Right lobe of liver (tissue), 6 donors: ENCODE measurements around the gene NRCAM. TPM values are rescaled to one million over a fixed set of nuclear protein-coding genes. Genes with fewer than 3 reads are reported as not detected.

Experiments
- ATAC-seq, 4 donors: fragments of 200-7000 bp; cut with Tn5 transposase; one replicate each; pipeline ENCODE4 v1.9.1; 2020; ENCODE audit warnings: mild to moderate bottlenecking in 4 of 4, moderate library complexity in 4 of 4
- DNase-seq, 3 donors: peaks; one replicate each; pipeline ENCODE4 v3.0.0-alpha.2; 2020
- H3K27ac ChIP-seq, 3 donors: fragments of 200-600 bp; one replicate each; pipeline ENCODE4 v1.8.0; 2022
- H3K27me3 ChIP-seq, 2 donors: fragments of 200-600 bp; one replicate each; pipeline ENCODE4 v1.8.0; 2022
- H3K36me3 ChIP-seq, 4 donors: fragments of 200-600 bp; sonication (generic) in 1 of 4; one replicate each; pipeline versions ENCODE4 v1.5.1 to v1.8.0; 2017 to 2022; ENCODE audit warnings: control low read depth in 1 of 4
- H3K4me1 ChIP-seq, 4 donors: fragments of 200-600 bp; sonication (generic) in 1 of 4; one replicate each; pipeline versions ENCODE4 v1.5.1 to v1.8.0; 2017 to 2022; ENCODE audit warnings: control low read depth in 1 of 4
- H3K4me3 ChIP-seq, 3 donors: fragments of 200-600 bp; one replicate each; pipeline ENCODE4 v1.8.0; 2022
- H3K9me3 ChIP-seq, 4 donors: fragments of 200-600 bp; sonication (generic) in 1 of 4; one replicate each; pipeline versions ENCODE4 v1.5.1 to v1.8.0; 2017 to 2022; ENCODE audit warnings: control low read depth in 1 of 4
- POLR2A ChIP-seq: fragments of 450-650 bp; IDR thresholded peaks from one replicate; pipeline ENCODE4 v1.6.1; 2017; ENCODE audit warnings: antibody characterized with exemption, mild to moderate bottlenecking
- WGBS: methylation state at CpG from one replicate; pipeline ENCODE4 v1.1.6; 2018; ENCODE audit warnings: low coverage, low lambda C conversion rate; ENCODE audit not compliant: insufficient coverage; ENCODE audit errors: missing lambda C conversion rate; 5-methylcytosine and 5-hydroxymethylcytosine counted together
- intact Hi-C, 2 donors: fragments of 100-400 bp; cut with DNase I; formaldehyde crosslinking; loops; one replicate each; pipeline versions ENCODE4 v1.11.2 to v1.14.1; 2022
- total RNA-seq, 6 experiments: library from RNA; depleted of rRNA in 2 of 6; stranded (reverse); fragments of >200 nt in 2 of 6; fragmentation: NEBNext Ultra II Directional in 3 of 6; extraction: Animal tissue kit (Norgen Biotek cat#: 25700) in 3 of 6; gene quantifications; one replicate each; pipeline versions ENCODE4 v1.1.0 to v1.2.4, GENCODE V29; 2016 to 2023
- TF ChIP-seq, protein P1 (sequence below), 4 donors: fragments of 200-600 bp in 3 of 4; fragments of 450-650 bp in 1 of 4; IDR thresholded peaks; one replicate each; pipeline versions ENCODE4 v1.5.1 to v1.8.0; 2016 to 2022; ENCODE audit warnings: antibody characterized with exemption in 4 of 4, mild to moderate bottlenecking in 2 of 4
- donor health status: DM: no; HTN: yes; CAD: no.
- donor health status: DM: no; HTN: no; CAD: no.
- donor health status: DM: no; HTN: no; CAD: no.
- donor health status: DM: no; HTN: yes; CAD: no.
- donor health status: DM: no; HTN: yes; CAD: no.

The NRCAM gene
- total RNA-seq, 6 experiments from 2014 or later: 0.16 to 1.9 (median 0.27) TPM

DNA sequence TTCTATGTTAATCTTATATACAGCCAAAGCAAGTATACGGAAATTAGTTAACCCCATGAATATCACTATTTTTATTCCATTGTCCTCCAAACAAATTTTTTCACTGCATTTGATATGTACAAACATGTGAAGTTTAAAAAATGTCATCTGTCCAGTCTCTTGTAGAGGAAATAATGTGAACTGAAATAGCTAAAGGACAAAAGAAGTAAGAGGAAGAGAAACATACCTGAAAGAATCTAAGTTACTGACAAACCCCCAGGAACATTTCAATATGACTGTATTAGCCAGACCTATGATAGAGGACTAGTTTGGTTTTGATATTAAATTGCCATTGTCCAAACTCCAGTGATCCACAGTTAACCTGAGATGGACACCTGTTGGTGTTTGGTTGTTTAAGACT, 80.6 kb downstream of the NRCAM start:
- no peaks in the 10 kb centered on the region for H3K4me1 ChIP-seq
- no peak for ATAC-seq
- WGBS: 92% methylated on average over 1 of the region's 1 CpG
- H3K4me3 ChIP-seq: no peak overlapping the region
- H3K9me3 ChIP-seq: no peaks in the 10 kb centered on the region
- no peak overlapping the region for H3K27ac ChIP-seq
- H3K27me3 ChIP-seq: no peaks in the 10 kb centered on the region
- TF ChIP-seq, protein P1, sequence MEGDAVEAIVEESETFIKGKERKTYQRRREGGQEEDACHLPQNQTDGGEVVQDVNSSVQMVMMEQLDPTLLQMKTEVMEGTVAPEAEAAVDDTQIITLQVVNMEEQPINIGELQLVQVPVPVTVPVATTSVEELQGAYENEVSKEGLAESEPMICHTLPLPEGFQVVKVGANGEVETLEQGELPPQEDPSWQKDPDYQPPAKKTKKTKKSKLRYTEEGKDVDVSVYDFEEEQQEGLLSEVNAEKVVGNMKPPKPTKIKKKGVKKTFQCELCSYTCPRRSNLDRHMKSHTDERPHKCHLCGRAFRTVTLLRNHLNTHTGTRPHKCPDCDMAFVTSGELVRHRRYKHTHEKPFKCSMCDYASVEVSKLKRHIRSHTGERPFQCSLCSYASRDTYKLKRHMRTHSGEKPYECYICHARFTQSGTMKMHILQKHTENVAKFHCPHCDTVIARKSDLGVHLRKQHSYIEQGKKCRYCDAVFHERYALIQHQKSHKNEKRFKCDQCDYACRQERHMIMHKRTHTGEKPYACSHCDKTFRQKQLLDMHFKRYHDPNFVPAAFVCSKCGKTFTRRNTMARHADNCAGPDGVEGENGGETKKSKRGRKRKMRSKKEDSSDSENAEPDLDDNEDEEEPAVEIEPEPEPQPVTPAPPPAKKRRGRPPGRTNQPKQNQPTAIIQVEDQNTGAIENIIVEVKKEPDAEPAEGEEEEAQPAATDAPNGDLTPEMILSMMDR (IDR thresholded peaks at IDR 0.05): no peak
- no peak for TF ChIP-seq POLR2A
- DNase-seq: no peak
- intact Hi-C loops: no loop called here
- no peaks in the 10 kb centered on the region for H3K36me3 ChIP-seq

DNA sequence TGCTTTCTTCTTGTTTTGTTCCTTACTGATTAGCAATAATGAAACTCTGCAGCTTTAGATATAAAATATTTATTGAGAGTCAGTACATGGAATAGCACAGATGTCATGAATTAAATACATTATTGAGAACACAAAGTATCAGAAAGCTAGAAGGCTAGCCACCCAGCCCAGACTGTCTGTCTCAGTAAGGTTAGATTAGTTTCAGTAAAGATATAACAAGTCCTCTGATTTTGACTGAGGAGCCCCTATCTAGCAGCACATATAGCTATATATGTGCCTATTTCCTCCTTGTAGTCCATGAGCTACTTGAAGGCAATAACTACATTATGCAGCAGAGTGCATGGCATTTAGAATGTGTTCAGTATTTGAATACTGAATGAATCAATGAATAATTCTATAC, 81.3 kb downstream of the NRCAM start:
- Histone ChIP-seq H3K4me3 (no peak overlapping the region), H3K36me3 (no peaks in the 10 kb centered on the region), H3K27me3 (no peaks in the 10 kb centered on the region), H3K27ac (no peak overlapping the region), H3K4me1 (no peaks in the 10 kb centered on the region), H3K9me3 (no peaks in the 10 kb centered on the region)
- intact Hi-C loops: no loop called here
- ATAC-seq (no peak), DNase-seq (no peak)
- TF ChIP-seq, protein P1 (IDR thresholded peaks at IDR 0.05): no peak

DNA sequence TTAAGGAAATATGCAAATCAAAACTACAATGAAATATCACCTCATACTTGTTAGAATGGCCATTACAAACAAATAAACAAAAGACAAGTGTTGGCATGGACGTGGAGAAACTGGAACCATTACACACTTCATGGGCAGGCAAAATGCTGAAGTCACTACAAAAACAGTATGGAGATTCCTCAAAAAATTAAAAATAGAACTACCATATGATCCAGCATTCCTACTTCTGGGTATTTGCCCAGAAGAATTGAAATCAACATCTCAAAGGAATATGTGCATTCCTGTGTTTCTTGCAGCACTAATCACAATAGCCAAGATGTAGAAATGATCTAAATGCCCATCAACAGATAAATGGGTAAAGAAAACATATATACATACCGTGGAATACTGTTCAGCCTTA, 83.6 kb downstream of the NRCAM start:
- H3K4me3 ChIP-seq: no peak overlapping the region
- no peaks in the 10 kb centered on the region for H3K36me3 ChIP-seq
- WGBS: 63% methylated on average over 2 of the region's 2 CpGs
- no peaks in the 10 kb centered on the region for H3K9me3 ChIP-seq
- TF ChIP-seq, protein P1 (IDR thresholded peaks at IDR 0.05): no peak
- no peak for TF ChIP-seq POLR2A
- H3K4me1 ChIP-seq: no peaks in the 10 kb centered on the region
- H3K27me3 ChIP-seq: no peaks in the 10 kb centered on the region
- H3K27ac ChIP-seq: no peak overlapping the region
- no peak for ATAC-seq
- intact Hi-C loops: no loop called here
- DNase-seq: no peak

DNA sequence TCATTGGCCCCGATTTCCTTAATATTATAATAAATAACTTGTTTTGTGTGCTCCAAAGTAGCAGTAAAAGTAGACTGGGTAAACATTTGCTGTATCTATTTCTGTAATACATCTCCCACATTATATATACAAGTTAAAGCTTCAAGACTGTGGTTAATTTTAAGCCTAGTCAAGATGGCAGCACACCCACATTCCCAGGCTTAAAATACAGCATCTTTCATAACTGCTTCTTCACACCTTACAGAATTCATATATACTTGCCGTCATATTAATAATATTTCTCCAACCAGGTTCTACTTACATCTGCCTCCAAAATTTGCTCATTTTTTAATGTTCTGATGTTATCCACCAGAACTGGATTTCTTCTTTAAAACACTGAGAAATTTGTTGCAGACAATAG, 85.6 kb downstream of the NRCAM start:
- DNase-seq (no peak), ATAC-seq (no peak)
- intact Hi-C loops: no loop called here
- Histone ChIP-seq H3K4me3 (no peak overlapping the region), H3K27ac (no peak overlapping the region), H3K36me3 (no peaks in the 10 kb centered on the region), H3K27me3 (no peaks in the 10 kb centered on the region), H3K4me1 (no peaks in the 10 kb centered on the region), H3K9me3 (no peaks in the 10 kb centered on the region)
- WGBS: 56% methylated on average over 2 of the region's 2 CpGs
- TF ChIP-seq, protein P1 (IDR thresholded peaks at IDR 0.05): no peak
- no peak for TF ChIP-seq POLR2A

DNA sequence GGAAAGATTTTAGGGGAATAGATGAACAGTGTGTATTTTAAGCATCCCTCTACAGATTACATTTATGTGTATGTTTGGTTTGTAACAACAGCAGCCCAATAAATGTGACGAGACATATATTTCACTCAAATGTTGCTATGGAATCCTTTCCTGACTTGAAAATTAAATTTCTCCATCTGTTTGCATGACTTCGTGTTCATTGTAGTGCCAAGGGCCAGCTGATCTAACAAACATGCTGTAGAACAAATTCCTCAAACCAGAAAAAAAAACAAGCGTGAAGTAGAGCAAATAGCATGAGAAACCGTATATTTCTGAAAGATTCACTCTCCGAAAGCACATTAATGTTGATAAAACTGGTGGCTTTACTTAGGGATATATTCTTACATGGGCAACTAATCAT, 87.8 kb downstream of the NRCAM start:
- Histone ChIP-seq H3K4me3 (no peak overlapping the region), H3K27me3 (no peaks in the 10 kb centered on the region), H3K27ac (no peak overlapping the region), H3K4me1 (no peaks in the 10 kb centered on the region), H3K36me3 (no peaks in the 10 kb centered on the region), H3K9me3 (no peaks in the 10 kb centered on the region)
- DNase-seq: no peak
- ATAC-seq: no peak
- TF ChIP-seq, protein P1 (IDR thresholded peaks at IDR 0.05): no peak
- TF ChIP-seq POLR2A: no peak
- WGBS: 45% methylated on average over 5 of the region's 5 CpGs
- intact Hi-C loops: no loop called here
